HG03196 (cell line): ENCODE data around the gene DNMT1.

ENCODE experiments used
- ATAC-seq: cut with Tn5 transposase; IDR thresholded peaks from one replicate; pipeline ENCODE4 v1.9.1; 2021; ENCODE audit not compliant: unreplicated experiment

The DNMT1 gene

GRCh38 chr19:10100163-10100785 is 94.5 kb downstream of the DNMT1 start:
- ATAC-seq = no peak

- ATAC-seq = no peak
Measured at GRCh38 chr19:10096615-10096963, 98.2 kb downstream of the DNMT1 start.

GRCh38 chr19:10095948-10096614 is 98.7 kb downstream of the DNMT1 start:
- peak; percentile 72 for ATAC-seq

- no peak for ATAC-seq
Measured at GRCh38 chr19:10095622-10095947, 99.2 kb downstream of the DNMT1 start.

GRCh38 chr19:10093295-10094186 is 101.2 kb downstream of the DNMT1 start:
- no peak for ATAC-seq

GRCh38 chr19:10092648-10093294 is 102.0 kb downstream of the DNMT1 start:
- ATAC-seq = no peak

GRCh38 chr19:10091895-10092641 is 102.7 kb downstream of the DNMT1 start:
- no peak for ATAC-seq

- ATAC-seq = no peak
Measured at GRCh38 chr19:10091370-10091687, 103.4 kb downstream of the DNMT1 start.

GRCh38 chr19:10089801-10090375 is 104.9 kb downstream of the DNMT1 start:
- ATAC-seq = no peak

GRCh38 chr19:10088949-10089554 is 105.7 kb downstream of the DNMT1 start:
- ATAC-seq = no peak

GRCh38 chr19:10087296-10088061 is 107.3 kb downstream of the DNMT1 start:
- ATAC-seq = no peak

- no peak for ATAC-seq
Measured at GRCh38 chr19:10086591-10087192, 108.1 kb downstream of the DNMT1 start.

GRCh38 chr19:10085641-10086590 is 108.8 kb downstream of the DNMT1 start, which contains the start of gene SHFL:
Gene SHFL, plus strand, starts transcription at chr19:10086317. Its CDS starts 111 bp downstream, at chr19:10086428.
- peak; percentile 71 for ATAC-seq

GRCh38 chr19:10084803-10085202 is 110.0 kb downstream of the DNMT1 start:
- no peak for ATAC-seq

GRCh38 chr19:10083911-10084310 is 110.8 kb downstream of the DNMT1 start:
- ATAC-seq = no peak
